ENCODE results near the gene ADA.
A peak's percentile ranks its signal among the peaks of the same experiment; 100 is the strongest.
"Not testable (repeated sequence)": the region's sequence is repeated elsewhere in the genome, so short reads cannot be mapped to it uniquely, and the experiment has no call there.

Gene ADA

DNA sequence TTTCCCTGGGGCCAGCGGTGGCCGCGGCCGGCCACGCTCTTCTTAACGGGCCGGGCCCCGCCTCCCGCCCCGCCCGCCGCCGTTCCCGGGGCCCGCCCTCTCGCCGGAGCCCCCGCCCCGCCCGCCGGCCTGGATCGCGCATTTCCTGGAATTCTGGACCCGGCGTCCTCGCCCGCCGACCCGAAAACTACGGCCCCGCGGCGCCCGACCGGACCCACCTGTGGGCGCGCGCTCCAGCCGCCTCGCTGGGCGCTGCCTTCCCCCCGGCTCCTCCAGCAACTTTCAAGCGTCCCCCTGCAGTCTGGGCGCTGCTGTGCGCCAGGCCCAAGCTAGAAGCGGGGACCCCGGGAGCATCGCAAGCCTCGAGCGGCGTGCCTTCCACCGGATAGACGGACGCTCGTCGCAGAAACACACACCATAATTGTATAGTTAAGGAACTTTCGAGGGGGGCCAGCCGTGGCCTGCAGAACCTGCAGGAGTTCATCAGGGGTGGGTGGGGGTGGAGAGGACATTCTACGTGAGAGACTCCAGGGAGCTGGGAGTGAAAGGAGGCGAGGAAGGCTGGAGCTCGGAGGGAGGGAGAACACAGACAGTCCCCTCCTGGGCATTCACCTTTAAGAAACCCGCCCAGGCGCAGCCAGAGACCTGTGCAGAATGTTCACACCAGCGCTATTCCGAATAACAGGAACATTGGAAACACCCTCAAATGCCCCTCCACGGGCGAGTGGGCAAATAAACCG lies at the start of gene ADA:
Gene ADA, minus strand, starts transcription at position 16 of the 740 bp plus-strand sequence. CDS start 92 bp downstream, outside the sequence.
- no peak for TF ChIP-seq CTCF (IDR thresholded peaks at IDR 0.05)
- no peak within 1 kb of the TSS for H3K27ac Mint-ChIP-seq

DNA sequence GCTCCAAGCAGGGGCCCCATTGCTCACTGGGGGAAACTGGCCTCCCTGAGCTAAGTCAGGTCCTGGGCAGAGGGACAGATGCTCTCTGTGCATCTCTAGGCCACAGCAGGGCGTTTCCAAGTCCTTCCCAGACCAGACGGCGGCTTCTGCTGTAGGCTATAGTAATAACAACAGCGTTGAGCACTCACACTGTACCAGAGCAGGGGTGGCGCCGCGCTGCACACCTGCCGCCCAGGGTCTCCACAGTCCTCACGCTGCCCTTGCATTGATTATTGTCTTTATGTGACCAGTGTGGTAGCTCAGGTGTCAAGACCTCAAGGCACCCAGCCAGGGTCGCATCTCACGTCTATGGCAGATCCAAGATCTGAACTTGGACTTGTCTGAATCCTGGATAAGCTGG lies 48.8 kb upstream of the ADA start:
- H3K9me3 Mint-ChIP-seq, result no peaks in the 10 kb centered on the region
- H3K27me3 Mint-ChIP-seq (ENCODE audit: low read depth, poor library complexity), result peaks cover 9% of the 10 kb centered on the region
- TF ChIP-seq CTCF (IDR thresholded peaks at IDR 0.05), result no peak
- H3K4me1 Mint-ChIP-seq, result peaks cover 30% of the 10 kb centered on the region
- H3K27ac Mint-ChIP-seq, result no peak overlapping the region
- no peak overlapping the region for H3K4me3 Mint-ChIP-seq
- DNase-seq, result no peak
- H3K36me3 Mint-ChIP-seq (ENCODE audit: low read depth), result no peaks in the 10 kb centered on the region

More for the DNA sequence above, at the start of gene ADA:
- Mint-ChIP-seq H3K36me3 (ENCODE audit: low read depth) (no peaks in the 10 kb centered on the region), H3K4me3 (peak within 1 kb of the TSS; percentile 80), H3K4me1 (peaks cover 16% of the 10 kb centered on the region), H3K9me3 (peaks cover 16% of the 10 kb centered on the region), H3K27me3 (ENCODE audit: low read depth, poor library complexity) (peaks cover 44% of the 10 kb centered on the region)
- peak; percentile 77 for DNase-seq

- Mint-ChIP-seq H3K27me3 (ENCODE audit: low read depth, poor library complexity) (peaks cover 11% of the 10 kb centered on the region), H3K9me3 (no peaks in the 10 kb centered on the region), H3K27ac (no peak overlapping the region), H3K36me3 (ENCODE audit: low read depth) (no peaks in the 10 kb centered on the region), H3K4me3 (no peak overlapping the region), H3K4me1 (peaks cover 24% of the 10 kb centered on the region)
- no peak for DNase-seq
- no peak for TF ChIP-seq CTCF (IDR thresholded peaks at IDR 0.05)
These were observed 46.9 kb upstream of the ADA start for GRCh38 chr20:44698351-44698750.

- peaks cover 13% of the 10 kb centered on the region for H3K27me3 Mint-ChIP-seq (ENCODE audit: low read depth, poor library complexity)
- not testable (repeated sequence) for H3K4me3 Mint-ChIP-seq; H3K27ac Mint-ChIP-seq; DNase-seq; H3K36me3 Mint-ChIP-seq (ENCODE audit: low read depth); H3K9me3 Mint-ChIP-seq
- peaks cover 16% of the 10 kb centered on the region for H3K4me1 Mint-ChIP-seq
These were observed 45.5 kb upstream of the ADA start for GRCh38 chr20:44697041-44697440.

DNA sequence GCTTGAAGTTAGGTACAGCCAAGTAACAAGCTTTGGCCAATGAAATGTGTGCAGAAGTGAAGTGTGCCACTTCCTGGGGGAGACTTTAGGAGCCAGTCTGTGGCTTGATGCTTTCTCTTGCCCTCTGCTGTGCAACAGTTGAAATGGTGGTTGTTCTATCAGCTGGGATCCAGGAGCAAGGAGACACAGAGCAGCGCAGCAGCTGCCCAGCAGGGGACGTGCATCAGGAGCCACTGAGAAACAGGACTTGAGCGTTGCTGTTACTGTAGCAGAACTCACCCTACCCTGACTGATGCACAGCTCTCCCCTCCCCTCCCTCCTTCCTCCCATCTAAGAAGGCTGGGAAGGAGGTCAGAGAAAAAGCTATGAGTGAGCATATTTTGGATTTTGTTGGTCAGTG lies 44.8 kb upstream of the ADA start:
- H3K27ac Mint-ChIP-seq, result no peak overlapping the region
- H3K9me3 Mint-ChIP-seq, result peaks cover under 1% of the 10 kb centered on the region
- no peak for TF ChIP-seq CTCF (IDR thresholded peaks at IDR 0.05)
- H3K36me3 Mint-ChIP-seq (ENCODE audit: low read depth), result no peaks in the 10 kb centered on the region
- H3K27me3 Mint-ChIP-seq (ENCODE audit: low read depth, poor library complexity), result peaks cover 13% of the 10 kb centered on the region
- peaks cover 9% of the 10 kb centered on the region for H3K4me1 Mint-ChIP-seq
- H3K4me3 Mint-ChIP-seq, result no peak overlapping the region
- DNase-seq, result no peak

GRCh38 chr20:44695674-44696300 lies 44.3 kb upstream of the ADA start:
- DNase-seq, result no peak
- Mint-ChIP-seq H3K9me3 (peaks cover 4% of the 10 kb centered on the region), H3K27me3 (ENCODE audit: low read depth, poor library complexity) (peaks cover 13% of the 10 kb centered on the region), H3K4me3 (no peak overlapping the region), H3K4me1 (peaks cover 3% of the 10 kb centered on the region), H3K27ac (no peak overlapping the region), H3K36me3 (ENCODE audit: low read depth) (no peaks in the 10 kb centered on the region)
- no peak for TF ChIP-seq CTCF (IDR thresholded peaks at IDR 0.05)

Measured in nephron progenitor cell (in vitro differentiated cells).